Measurements from ENCODE around the gene AUTS2.

The AUTS2 gene

DNA sequence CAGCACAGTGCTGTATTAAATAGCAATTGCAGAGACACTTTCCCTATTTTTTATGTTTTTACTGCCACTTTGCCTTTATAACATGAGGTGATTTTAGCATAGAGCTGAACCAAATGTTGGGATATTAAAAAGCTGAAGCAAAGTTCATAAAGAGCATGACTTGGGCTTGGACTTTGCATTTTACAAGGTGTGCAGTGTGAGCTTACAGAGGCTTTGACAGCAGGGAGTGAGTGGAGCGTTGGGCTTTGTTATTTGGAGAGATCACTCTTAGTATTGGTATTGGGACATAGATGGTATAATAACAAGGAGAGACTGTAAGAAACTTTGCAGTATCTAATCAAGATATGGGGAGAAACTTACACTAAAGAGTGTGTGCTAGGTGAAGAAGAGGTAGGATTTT, 449.1 kb downstream of the AUTS2 start:
- no peak for DNase-seq

DNA sequence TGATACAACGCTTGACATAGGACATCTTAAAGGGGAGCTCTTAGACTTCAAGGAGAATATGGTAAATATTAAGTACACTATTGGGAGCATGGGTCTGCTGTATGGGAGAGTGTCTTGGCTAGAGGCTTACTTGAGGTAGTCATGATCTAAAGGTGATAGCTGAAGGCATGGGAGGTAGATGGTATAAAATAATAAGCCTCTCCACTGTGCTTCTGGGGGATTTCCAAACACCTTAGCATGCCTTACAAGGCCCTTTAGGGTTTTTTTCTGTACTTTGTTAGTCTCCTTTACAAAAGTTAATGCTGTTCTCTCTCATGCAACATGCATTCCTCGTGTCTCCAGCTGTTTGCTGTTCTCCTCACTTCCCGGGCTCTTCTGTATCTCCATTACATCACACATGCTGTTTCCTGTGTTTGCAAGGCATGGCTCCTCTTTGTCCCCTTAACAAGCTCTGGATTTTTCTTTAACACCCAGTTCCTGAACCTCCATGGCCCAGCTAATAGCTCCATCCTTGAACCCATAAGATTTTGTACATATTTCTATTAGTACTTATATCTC, 449.7 kb downstream of the AUTS2 start:
- DNase-seq = no peak

DNA sequence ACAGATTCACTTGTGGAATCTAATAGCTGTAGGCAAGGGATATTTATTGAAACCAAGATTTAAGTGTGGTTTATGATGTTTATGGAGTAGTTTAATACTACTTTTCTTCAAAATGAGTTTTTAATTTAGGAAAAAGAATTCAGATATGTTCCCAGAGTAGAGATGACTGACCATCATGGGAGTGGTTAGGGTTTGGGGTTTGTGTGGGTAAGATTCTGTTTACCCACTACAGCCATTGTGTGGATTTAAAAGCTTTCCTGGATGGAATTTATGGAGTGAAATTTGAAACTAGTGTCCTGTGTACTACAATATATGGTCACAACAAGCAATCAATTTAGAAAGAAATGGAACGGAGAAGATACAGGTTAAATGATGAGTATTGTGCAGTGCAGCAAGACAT, 453.5 kb downstream of the AUTS2 start:
- DNase-seq = peak; percentile 8

DNA sequence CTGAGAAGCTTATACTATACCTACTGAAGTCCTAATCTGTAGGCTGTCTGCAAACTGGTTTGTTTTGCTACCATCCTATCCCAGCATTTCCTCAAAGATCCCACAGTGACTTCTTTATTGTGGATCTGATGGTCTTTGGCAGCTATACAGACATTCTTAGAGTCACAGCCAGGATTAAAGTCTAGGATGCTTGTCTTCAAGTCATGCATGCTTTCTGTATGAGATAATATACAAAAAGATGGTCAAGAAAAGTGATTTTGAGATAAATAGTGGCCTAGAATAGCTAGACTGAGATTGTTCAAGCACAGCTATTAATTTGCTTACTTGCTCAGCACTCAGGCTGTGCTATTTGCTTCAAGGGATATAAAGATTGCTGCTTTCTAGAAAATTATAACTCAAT, 454.4 kb downstream of the AUTS2 start:
- DNase-seq = no peak

DNA sequence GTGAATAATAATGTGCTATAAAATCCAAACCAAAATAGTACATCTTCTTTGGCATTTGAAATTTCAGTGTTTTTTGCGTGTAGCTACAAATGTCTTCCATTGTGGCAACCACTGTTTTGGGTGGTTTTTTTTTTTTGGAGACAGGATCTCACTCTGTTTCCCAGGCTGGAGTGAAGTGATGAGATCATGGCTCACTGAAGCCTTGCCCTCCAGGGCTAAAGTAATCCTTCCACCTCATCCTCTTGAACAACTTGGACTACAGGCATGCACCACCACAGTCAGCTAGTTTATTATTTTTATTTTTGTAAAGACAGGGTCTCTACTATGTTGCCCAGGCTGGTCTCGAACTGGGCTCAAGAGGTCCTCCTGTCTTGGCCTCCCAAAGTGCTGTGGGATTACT, 455.1 kb downstream of the AUTS2 start:
- no peak for DNase-seq

DNA sequence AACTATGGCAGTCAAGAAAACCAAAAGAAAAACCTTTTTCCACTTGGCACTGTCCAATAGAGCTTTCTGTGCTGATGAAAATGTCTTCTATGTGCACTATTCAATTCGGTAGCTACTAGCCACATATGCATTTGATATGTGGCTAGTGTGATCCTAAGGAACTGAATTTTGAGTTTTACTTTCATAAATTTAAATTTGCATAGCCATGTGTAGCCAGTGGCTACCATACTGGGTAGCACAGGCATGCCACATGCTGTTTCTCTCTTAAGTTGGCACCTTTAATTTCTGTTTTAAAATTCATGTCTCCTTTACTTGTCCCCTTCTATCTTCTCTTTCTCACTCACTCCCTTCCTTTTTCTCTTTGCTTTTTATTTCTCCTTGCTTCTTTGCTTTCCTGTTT, 455.7 kb downstream of the AUTS2 start:
- DNase-seq = no peak

DNA sequence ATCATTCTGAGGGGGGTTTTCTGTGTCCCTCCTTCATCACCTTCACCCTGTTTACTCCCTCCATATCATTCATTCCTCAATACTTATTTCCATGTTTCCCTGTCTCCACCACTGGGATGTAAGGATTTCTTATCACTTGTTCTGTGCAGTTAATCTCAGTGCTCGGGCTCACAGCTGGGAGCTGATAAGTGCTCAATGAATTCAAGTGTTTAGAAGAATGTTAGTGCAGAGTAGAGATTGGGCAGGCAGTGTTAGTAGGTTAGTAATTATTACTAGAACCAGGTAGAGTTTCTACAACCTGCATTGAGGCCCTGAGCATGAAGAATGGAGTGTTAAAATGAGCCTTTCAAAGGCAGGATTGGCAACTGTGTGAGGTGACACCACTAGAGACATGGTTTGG, 458.1 kb downstream of the AUTS2 start:
- DNase-seq = no peak

DNA sequence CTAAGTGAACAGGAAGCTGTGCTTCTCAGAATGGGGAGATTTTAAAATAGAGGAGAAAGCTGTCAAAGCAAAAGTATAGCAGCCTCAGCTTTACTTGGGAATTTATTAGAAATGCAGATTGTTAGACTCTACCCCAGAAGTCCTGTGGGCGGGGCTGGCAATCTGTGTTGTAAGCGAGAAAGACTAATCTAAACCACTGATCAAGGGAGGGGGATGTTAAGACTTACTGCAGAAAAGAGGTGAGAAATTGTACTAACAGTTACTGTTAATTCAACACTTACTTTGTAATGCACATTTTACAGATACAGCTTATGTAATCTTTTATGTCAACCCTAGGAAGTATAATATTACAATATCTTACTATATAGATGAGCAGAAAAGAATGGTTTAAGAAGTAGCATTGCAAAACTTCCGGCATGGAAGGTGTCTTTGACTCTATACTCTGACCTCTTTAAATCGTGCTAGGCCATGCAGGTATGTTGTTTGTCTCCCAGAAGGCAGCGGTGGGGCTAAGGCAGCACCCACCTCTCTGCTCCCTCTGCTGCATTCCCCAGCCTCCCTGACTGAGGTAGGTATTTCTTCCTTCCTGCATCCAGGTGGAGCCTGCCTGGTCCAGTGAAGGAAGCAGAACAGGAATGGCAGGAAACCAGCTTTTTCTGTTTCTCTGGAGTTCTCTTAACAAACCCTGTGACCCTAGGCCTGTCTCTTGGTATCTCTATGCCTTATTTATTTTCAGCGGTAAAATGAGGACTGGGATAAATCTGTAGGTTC, 462.2 kb downstream of the AUTS2 start:
- DNase-seq = no peak

DNA sequence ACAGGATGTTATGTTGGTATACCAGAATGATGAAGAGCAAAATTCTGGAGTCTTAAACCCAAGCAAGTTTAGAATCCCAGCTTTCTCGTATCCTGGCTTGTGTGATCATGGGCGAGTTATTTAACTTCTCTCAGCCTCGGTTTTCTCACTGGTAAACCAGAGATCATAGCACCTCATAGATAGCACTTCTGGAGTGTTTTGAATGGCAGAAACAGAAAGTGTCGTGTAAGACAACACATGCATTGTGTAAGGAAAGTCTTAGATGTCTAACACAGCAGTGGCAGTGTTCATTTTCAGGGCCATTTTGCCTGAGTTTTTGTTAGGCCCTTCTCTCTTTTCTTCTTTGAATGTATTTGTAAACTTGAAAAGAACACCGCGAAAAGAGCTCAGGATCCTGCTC, 465.1 kb downstream of the AUTS2 start:
- DNase-seq = peak; percentile 25

DNA sequence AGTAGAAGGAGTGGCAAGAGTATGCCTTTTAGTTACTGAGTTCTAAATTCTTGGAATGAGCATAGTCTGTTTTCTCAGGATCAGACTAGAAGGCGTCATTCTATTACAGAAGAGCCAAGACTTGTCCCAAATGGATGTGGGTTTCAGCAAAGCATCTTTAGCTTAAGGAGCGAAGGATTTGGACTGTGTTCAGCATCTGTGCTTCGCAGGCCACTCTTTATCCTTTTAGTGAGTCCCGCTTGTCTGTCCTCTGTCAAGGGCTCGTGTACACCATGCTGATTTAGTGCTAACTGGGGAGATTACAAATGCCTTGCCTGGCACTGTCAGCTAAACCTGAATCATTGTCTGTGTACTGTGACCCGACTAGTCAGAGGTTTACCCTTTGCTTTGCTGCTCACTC, 465.7 kb downstream of the AUTS2 start:
- no peak for DNase-seq

DNA sequence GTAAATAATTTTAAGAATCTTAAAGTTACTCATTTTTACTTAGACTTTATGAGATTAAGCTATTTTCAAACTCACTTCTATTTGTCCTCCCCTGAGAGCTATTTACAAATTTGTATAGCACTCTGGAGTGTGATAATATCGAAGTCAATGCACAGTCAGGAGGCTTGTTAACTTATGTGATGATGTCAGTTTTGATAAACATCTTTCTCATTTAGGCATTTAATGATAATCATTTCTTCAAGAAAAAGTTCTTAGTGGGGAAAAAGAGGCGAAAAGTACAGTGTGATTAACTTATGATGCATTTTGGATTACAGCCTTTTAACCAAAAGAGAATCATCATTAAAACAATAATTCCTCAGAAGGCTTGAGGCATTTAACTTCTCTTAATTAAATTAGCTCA, 468.6 kb downstream of the AUTS2 start:
- DNase-seq = no peak

DNA sequence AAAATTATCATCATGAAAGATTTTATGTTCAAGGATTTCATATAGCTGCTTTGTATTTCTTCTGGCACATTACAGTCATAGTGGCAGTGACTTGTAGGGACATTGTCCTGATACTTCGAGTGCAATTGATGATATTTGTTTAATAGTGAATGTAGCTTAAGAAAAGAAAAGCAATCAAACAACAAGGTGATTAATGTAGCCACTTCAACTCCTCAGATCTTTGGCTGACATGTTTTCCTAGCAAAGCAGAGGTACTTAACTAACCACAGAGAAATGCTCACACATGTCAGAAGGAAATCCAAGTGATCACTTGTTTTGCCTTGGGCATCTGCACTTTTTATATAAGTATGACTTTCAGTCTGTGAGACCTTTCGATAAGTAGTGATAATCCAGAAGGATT, 470.3 kb downstream of the AUTS2 start:
- DNase-seq = no peak

DNA sequence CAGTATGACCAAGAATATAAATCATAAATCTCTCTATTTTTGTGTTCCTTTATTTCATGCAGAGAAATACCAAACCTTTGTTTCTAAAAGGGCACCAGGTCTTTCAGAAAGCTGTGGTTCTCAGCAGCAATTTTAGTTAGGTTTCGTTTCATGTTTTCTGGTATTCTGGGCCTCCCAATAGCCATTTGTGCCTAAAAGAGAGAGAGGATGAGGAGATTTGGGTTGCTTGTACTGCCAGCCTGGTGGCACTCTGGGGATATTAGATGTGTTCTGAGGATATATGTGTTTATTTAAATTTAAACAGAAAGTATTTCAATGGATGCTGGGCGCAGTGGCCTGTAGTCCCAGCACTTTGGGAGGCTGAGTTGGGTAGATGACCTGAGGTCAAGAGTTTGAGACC, 471.7 kb downstream of the AUTS2 start:
- DNase-seq = no peak

DNA sequence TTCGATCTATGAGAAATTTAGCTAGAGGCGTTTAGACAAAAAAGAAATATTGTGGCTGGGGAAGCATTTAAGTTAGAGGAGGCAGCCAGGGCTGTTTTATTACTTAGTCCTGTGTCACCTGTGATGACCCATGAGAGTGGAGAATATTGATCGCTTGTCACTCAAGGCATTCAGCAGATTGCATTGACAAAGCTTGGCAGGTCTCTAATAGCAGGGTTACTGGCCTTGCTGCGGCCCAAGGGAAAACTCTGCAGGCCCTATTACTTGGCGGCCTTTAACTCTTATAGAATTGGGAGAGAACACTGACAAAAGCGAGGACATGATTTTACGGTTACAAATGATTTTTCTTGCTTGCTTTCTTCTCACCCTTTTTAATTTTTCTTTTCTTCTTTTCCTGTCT, 473.5 kb downstream of the AUTS2 start:
- DNase-seq = no peak

DNA sequence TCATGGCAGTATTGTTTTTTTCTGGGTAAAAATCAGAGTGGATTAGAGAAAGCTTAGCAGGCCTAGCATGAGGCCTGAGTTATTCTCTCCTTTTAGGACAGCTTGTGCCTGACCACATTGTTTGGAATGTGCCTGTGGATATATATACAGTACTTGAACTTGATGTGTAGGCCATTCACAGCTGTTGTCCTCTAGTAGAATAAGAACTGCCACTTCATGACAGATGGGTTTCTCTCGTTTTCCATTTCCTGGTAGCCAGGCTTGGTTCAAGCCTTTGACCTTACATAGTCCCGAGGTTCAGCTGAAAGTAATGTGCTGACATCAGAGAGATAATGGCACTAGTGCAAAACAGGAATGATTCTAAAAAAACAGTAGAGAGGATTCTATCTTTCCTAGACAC, 473.9 kb downstream of the AUTS2 start:
- DNase-seq = peak; percentile 52

DNA sequence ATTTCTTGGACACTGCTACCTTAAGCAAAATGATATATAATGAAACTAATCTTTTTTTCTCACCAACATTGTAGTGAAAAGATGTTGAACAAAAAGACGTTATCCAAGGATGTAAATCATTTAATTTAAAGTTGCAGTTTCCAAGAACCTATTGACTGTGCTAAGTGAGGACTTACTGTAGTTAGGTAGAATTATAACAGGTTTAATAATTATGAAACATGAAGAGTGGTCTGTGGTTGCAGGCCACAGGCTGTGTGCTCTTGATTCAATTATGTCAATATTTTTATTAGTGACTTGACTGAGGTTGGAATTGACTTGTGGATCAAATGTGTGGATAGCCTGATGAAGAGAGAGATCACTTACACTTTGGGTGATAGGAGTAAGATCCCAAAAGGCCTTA, 478.1 kb downstream of the AUTS2 start:
- no peak for DNase-seq

DNA sequence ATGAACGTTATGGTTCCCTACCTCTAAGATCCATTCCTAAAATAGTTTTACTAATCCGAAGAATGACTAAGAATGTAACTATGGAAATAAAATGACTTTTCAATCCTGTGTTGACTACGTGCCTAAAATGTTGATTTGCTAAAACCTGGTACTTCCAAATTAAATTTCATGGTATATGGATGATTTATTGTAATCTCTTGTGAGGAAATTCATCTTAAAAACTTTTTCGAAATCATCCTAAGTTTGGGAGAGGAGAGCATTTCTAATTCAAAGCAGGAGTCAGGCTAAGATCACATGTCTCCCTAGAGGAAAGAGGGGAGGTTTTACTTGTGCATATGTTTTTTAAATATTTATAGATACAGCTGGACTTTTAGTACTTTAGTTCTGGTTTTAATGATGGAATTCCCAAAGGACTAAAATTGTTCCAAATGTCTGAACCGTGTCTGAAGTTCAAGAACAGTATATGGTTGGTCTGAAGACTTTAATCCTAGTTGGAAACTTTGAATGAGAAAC, 483.9 kb downstream of the AUTS2 start:
- DNase-seq = no peak

DNA sequence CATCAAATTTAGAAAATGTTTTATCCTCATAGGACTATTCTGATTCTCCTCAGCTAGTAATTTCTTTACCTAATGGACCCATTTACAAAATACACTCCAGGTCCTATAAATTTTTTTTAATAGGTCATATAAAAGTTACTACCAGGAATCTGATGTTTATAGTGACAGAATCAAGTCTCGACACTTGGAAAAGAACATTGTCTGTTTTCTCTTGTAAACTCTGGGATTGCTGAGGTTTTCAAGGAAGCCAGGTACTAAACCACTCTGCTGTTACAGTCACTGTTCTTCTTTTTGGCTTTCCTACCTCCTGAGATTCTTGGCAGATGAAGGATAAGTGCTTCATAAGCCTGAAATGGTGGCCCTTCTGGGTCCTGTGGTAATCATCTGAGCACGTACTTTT, 493.1 kb downstream of the AUTS2 start:
- no peak for DNase-seq

DNA sequence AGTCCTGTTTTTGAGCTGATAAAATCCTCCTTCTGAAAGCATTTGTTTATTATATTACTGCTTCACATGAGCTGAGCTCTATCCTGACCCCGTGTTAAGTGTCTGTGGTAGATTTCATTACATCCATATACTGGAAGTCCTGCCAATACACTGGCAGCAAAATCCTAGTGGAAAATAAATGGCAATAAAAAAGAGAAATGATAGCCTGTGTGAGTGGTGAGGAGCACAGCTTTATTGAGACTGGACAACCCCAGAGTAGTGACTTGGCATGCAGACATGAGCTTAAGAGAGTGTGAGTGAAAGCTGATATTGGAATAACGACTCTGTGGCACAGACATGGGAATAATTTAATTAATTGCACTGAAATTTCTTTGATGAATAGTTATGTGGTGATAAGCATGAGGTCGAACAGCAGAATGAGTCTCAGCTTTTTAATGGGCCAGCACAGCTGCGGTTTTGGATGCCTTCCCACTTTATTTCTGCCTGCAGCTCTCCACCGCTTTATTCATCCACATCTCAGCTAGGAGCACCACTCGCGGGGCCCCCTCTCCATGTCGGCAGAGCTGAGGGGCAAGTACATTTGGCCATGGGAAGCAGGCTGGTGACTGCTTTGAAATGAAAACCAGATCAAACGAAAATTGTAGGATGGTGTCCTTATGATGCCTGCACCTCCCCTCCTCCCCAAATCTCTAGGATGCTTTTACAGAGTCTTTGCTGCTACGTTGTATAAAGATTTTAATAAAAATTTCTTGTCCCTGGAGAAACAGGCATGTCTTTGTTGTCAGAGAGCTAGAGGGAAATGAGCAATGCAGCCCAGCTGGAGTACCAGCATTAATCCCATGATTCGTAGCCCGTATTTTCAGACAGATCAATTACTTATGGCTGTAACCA, 494.3 kb downstream of the AUTS2 start:
- peak; percentile 26 for DNase-seq

DNA sequence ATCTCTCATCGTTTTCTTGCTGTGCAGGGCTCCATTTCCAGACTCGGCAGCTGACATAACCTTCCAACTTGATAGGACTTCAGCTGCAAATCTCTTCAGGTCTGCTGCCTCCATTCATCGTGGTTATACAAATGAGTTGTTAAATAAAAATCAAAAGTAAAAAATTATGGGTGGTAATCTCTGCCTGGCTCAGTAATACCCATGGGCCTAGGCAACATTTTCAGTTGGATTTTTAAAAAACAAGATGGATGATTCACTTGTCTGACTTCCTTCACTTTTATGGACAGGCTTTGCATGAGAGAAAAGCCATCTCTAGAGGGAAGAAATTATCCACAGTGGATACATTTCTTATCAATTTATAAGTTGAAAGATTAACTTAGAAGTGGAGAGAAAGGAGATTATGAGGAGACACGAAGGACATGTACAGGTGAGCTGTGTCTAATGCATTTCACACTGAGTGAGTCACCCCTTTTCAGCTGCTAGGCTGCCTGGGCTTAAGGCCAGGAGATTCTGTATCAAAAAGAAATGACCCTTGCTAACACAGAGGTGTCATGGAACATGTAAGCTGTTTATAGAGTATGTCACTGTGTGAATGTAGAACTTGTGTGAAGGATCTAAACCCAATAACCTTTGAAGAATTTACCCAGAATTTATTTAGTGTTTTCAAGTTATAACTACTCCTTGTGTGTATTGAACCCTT, 495.1 kb downstream of the AUTS2 start:
- no peak for DNase-seq

DNA sequence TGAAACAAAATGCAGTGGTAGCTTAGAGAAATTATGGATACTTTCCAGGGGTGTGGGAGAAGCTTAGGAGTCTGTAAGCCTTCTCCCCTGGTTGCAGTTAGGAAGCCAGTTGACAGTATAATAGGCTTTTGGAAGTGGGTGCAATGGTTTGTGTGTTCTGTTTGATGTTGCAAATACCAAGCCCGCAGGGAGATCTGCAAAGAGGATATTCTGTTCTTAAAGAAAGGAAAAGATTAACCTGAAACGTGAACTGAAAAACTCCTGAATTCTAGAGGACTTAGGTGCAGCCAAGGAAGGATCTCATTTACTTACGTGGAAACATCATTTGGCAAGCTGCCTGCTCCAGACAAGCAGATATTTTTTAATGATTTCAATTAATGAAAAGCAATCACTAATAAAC, 496.6 kb downstream of the AUTS2 start:
- no peak for DNase-seq

DNA sequence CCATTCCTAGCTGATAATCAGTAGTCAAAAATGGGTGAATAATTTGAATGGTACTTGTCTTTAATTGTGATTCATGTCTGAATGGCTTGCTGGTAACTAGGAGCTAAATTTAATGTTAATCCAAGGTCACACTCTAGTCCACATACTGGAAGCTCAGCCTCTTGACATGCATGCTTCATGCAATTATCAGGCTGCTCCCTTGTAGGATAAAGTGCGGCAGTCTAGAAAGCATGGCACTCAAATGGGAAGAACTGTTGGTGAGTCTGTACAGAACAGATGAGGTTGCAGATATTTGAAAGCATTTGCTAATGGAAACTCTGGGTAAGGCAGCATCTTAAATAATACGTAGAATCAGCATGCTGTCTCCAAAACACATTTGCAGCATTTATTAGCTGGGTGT, 499.4 kb downstream of the AUTS2 start:
- peak; percentile 35 for DNase-seq

DNA sequence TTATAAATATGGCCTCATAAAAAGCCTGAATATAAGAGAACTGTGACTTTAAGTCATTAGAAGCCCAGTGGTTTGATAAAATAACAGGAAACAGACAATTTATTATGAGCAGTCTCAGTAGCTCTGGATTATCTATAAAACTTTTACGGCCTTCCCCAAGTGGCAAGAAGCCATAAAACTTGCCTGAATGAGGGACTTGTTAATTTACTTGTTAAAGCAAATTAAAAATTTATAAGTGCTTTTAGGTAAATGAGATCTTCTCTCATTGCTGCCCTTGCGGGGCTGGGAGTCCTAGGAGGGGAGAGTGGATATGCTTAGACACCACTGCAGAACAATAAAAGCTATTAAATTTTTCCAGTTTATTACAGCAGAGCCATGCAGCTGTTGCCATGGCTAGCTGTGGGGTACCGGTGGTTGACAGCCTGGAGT, 499.9 kb downstream of the AUTS2 start:
- DNase-seq = no peak
